HCT116 (cell line): Measurements from ENCODE around the gene CFAP45. TPM values are rescaled to one million over a fixed set of nuclear protein-coding genes. Genes with fewer than 3 reads are reported as not detected.
A peak's percentile ranks its signal among the peaks of the same experiment; 100 is the strongest.

Experiments used
- ATAC-seq: fragments of 200-7000 bp; cut with Tn5 transposase; 2 replicates; pipeline ENCODE4 v1.9.1; 2020; ENCODE audit warnings: mild to moderate bottlenecking, moderate library complexity
- BruUV-seq: library from RNA; stranded (reverse); fragments of 400-500 nt; replicated peaks from 2 replicates; lab custom pipeline; 2021; lab: Mats Ljungman, UMichigan
- CTCF ChIA-PET: fragments of 300-600 bp; sonication (Branson Sonifier 250); formaldehyde crosslinking; loops from one replicate; lab custom pipeline; 2021; ENCODE audit warnings: antibody characterized with exemption; lab: Charles Lee
- POLR2A ChIA-PET: fragments of 300-600, 350-600 bp; sonication (Branson Sonifier 250); formaldehyde crosslinking; loops from one replicate; lab custom pipeline; 2021; ENCODE audit warnings: antibody characterized with exemption; lab: Charles Lee
- RAD21 ChIA-PET, 2 experiments: fragments of 300-600 bp; sonication (Branson Sonifier 250); formaldehyde crosslinking; loops; one replicate each; lab custom pipeline; 2023; ENCODE audit warnings: low total read pairs in 2 of 2; ENCODE audit not compliant: uncharacterized antibody in 2 of 2, unreplicated experiment in 2 of 2, low non-redundant PET in 1 of 2; lab: Charles Lee
- DNase-seq: peaks from one replicate; pipeline ENCODE4 v3.0.0-alpha.2; 2010; ENCODE audit warnings: low read depth, low spot score
- H2AFZ ChIP-seq: fragments of 200-600 bp; shearing (Covaris generic), sonication (generic); 2 replicates; pipeline ENCODE4 v1.6.1; 2017; ENCODE audit warnings: low read depth, mixed run types, mixed read lengths, antibody characterized with exemption, low read length; ENCODE audit not compliant: poor library complexity, severe bottlenecking
- H3K27ac ChIP-seq: 2 replicates; pipeline ENCODE4 v1.5.1; 2012; ENCODE audit warnings: low read depth, low read length
- H3K27me3 ChIP-seq: fragments of 200-600 bp; sonication (generic); 2 replicates; pipeline ENCODE4 v1.6.1; 2016; ENCODE audit warnings: mixed run types, low read length, mixed read lengths; ENCODE audit not compliant: insufficient read depth
- H3K36me3 ChIP-seq, 2 experiments: fragments of 200-500 bp in 1 of 2; fragments of 200-600 bp in 1 of 2; sonication (Bioruptor generic) in 1 of 2; sonication (generic) in 1 of 2; 2 replicates each; pipeline versions ENCODE4 v1.5.1 to v1.6.1; 2014 to 2016; ENCODE audit warnings: low read length in 2 of 2, inconsistent platforms in 1 of 2, mixed read lengths in 1 of 2, mixed run types in 1 of 2; ENCODE audit not compliant: insufficient read depth in 2 of 2, control insufficient read depth in 1 of 2
- H3K4me1 ChIP-seq, 2 experiments: fragments of 200-600 bp in 1 of 2; sonication (generic) in 1 of 2; 2 replicates each; pipeline versions ENCODE4 v1.5.1 to v1.6.1; 2012 to 2017; ENCODE audit warnings: low read length in 2 of 2, inconsistent platforms in 1 of 2, mild to moderate bottlenecking in 1 of 2, mixed read lengths in 1 of 2, mixed run types in 1 of 2, moderate library complexity in 1 of 2; ENCODE audit not compliant: insufficient read depth in 2 of 2, control insufficient read depth in 1 of 2
- H3K4me2 ChIP-seq: fragments of 200-600 bp; sonication (generic); 2 replicates; pipeline ENCODE4 v1.6.1; 2017; ENCODE audit warnings: mixed run types, low read length, mixed read lengths
- H3K4me3 ChIP-seq, 2 experiments: fragments of 200-600 bp in 1 of 2; sonication (generic) in 1 of 2; replicated peaks in 1 of 2; 2 replicates each; pipeline ENCODE4 v1.5.1; 2011 to 2016; ENCODE audit warnings: low read length in 2 of 2, control low read depth in 1 of 2, low read depth in 1 of 2, mild to moderate bottlenecking in 1 of 2, mixed read lengths in 1 of 2, mixed run types in 1 of 2
- H3K79me2 ChIP-seq: fragments of 200-600 bp; sonication (generic); 2 replicates; pipeline ENCODE4 v1.6.1; 2017; ENCODE audit warnings: mild to moderate bottlenecking, mixed run types, low read length, moderate library complexity, mixed read lengths; ENCODE audit not compliant: insufficient read depth
- H3K9ac ChIP-seq: fragments of 200-600 bp; sonication (generic); 2 replicates; pipeline ENCODE4 v1.6.1; 2016; ENCODE audit warnings: low read length, mixed read lengths
- H3K9me2 ChIP-seq: fragments of 200-600 bp; sonication (generic), shearing (Covaris generic); 2 replicates; pipeline ENCODE4 v1.6.1; 2017; ENCODE audit warnings: mixed run types, mild to moderate bottlenecking, moderate library complexity; ENCODE audit not compliant: insufficient read depth
- H3K9me3 ChIP-seq, 2 experiments: fragments of 200-500 bp in 1 of 2; fragments of 200-600 bp in 1 of 2; sonication (Bioruptor generic) in 1 of 2; sonication (generic) in 1 of 2; 2 replicates each; pipeline ENCODE4 v1.6.1; 2014 to 2017; ENCODE audit warnings: low read length in 2 of 2, mixed read lengths in 2 of 2, inconsistent platforms in 1 of 2, low read depth in 1 of 2, mild to moderate bottlenecking in 1 of 2, mixed run types in 1 of 2, moderate library complexity in 1 of 2; ENCODE audit not compliant: control insufficient read depth in 1 of 2, insufficient read depth in 1 of 2
- H4K20me1 ChIP-seq: fragments of 200-600 bp; sonication (generic), shearing (Covaris generic); 2 replicates; pipeline ENCODE4 v1.6.1; 2017; ENCODE audit warnings: mixed run types, mild to moderate bottlenecking, moderate library complexity; ENCODE audit not compliant: insufficient read depth
- CEBPB ChIP-seq: IDR thresholded peaks from 2 replicates; pipeline ENCODE4 v1.6.1; 2012; ENCODE audit warnings: low read depth
- EGR1 ChIP-seq: IDR thresholded peaks from 2 replicates; pipeline ENCODE4 v1.6.1; 2012; ENCODE audit warnings: low read depth
- FOSL1 ChIP-seq: IDR thresholded peaks from 2 replicates; pipeline ENCODE4 v1.6.1; 2012; ENCODE audit warnings: low read depth
- JUND ChIP-seq: IDR thresholded peaks from 2 replicates; pipeline ENCODE4 v1.6.1; 2012
- POLR2A ChIP-seq: IDR thresholded peaks from 2 replicates; pipeline ENCODE4 v1.7.0; 2011; ENCODE audit warnings: borderline replicate concordance; ENCODE audit not compliant: insufficient read depth, insufficient read length; ENCODE audit errors: extremely low read depth
- POLR2AphosphoS5 ChIP-seq: IDR thresholded peaks from 2 replicates; pipeline ENCODE4 v1.6.1; 2011; ENCODE audit warnings: mild to moderate bottlenecking, low read depth, low read length, moderate library complexity
- REST ChIP-seq: IDR thresholded peaks from 2 replicates; pipeline ENCODE4 v1.6.1; 2012; ENCODE audit warnings: low read depth
- ZBTB33 ChIP-seq: IDR thresholded peaks from 2 replicates; pipeline ENCODE4 v1.6.1; 2011; ENCODE audit warnings: mild to moderate bottlenecking, low read length, moderate library complexity; ENCODE audit not compliant: insufficient replicate concordance; ENCODE audit errors: extremely low read depth
- intact Hi-C: fragments of 100-400 bp; cut with micrococcal nuclease; formaldehyde crosslinking; loops from 2 replicates; pipeline ENCODE4 v1.10.0; 2022
- total RNA-seq: library from RNA; stranded (reverse); gene quantifications from one replicate; pipeline ENCODE4 v1.2.1, GENCODE V29; 2021; ENCODE audit not compliant: unreplicated experiment

The CFAP45 gene
- total RNA-seq, 1 experiment from 2014 or later: 0.59 TPM

- TF ChIP-seq ZBTB33: no peak
- no peak for TF ChIP-seq CEBPB
- TF ChIP-seq POLR2A: no peak
- no peak for TF ChIP-seq JUND
- no peak for TF ChIP-seq REST
- no peak for TF ChIP-seq POLR2AphosphoS5
- no peak for TF ChIP-seq FOSL1
- TF ChIP-seq EGR1: no peak
- TF ChIP-seq, all 23 proteins: peak for 0
- ChIA-PET CTCF (interaction anchor here (1.9 to 4.4 kb wide), 2 partner anchors 12 to 30 kb away, joined by 5 to 20 read pairs; no protein-coding TSS in a partner anchor), POLR2A (no interaction called here), RAD21 (no interaction called here)
- intact Hi-C loops: loop anchor here (2.0 kb wide), 1 partner anchor 62 kb away; no protein-coding TSS in a partner anchor
- DNase-seq (no peak), ATAC-seq (peak; percentile 45)
- BruUV-seq: no TSS peak
- Histone ChIP-seq H3K79me2 (no peaks in the 10 kb centered on the region), H3K27me3 (peaks cover 9% of the 10 kb centered on the region; the same call in 1 of the 2 replicates), H2AFZ (no peak overlapping the region), H3K9me2 (no peaks in the 10 kb centered on the region), H3K4me3 (no peak overlapping the region), H3K4me1 (peaks cover 0 to 7% of the 10 kb centered on the region in 2 experiments; a peak in 1 of 4 replicates), H3K36me3 (no peaks in the 10 kb centered on the region), H3K27ac (no peak overlapping the region), H3K9me3 (no peaks in the 10 kb centered on the region), H3K9ac (no peak overlapping the region), H4K20me1 (no peaks in the 10 kb centered on the region), H3K4me2 (no peak overlapping the region)
Observed at GRCh38 chr1:159828581-159829272, 71.2 kb downstream of the CFAP45 start.
